Activated B cell treated with CpG ODN at 0.5 μM for 24 hours (primary cell): ENCODE data around the gene ATP1B1. TPM values are rescaled to one million over a fixed set of nuclear protein-coding genes. Genes with fewer than 3 reads are reported as not detected.

Source experiments
- ATAC-seq: fragments of 200-7000 bp; cut with Tn5 transposase; one replicate; pipeline ENCODE4 v1.10.0; 2021; ENCODE audit warnings: low read depth, mild to moderate bottlenecking, moderate library complexity
- CTCF ChIA-PET: fragments of 350-600 bp; sonication (Branson Sonifier 250); formaldehyde crosslinking; loops from one replicate; lab custom pipeline; 2021; ENCODE audit warnings: antibody characterized with exemption; lab: Charles Lee
- POLR2A ChIA-PET: fragments of 350-600 bp; sonication (Branson Sonifier 250); formaldehyde crosslinking; loops from one replicate; lab custom pipeline; 2021; ENCODE audit warnings: antibody characterized with exemption; lab: Charles Lee
- DNase-seq: peaks from one replicate; pipeline ENCODE4 v3.0.0; 2022
- H3K27ac Mint-ChIP-seq: one replicate; pipeline ENCODE4 v1.8.0; 2020; ENCODE audit warnings: mixed read lengths
- H3K27me3 Mint-ChIP-seq: one replicate; pipeline ENCODE4 v1.8.0; 2021; ENCODE audit warnings: mixed read lengths
- H3K36me3 Mint-ChIP-seq: one replicate; pipeline ENCODE4 v1.8.0; 2021; ENCODE audit warnings: low read depth, mixed read lengths
- H3K4me1 Mint-ChIP-seq: one replicate; pipeline ENCODE4 v1.8.0; 2021; ENCODE audit warnings: mixed read lengths
- H3K4me3 Mint-ChIP-seq: one replicate; pipeline ENCODE4 v1.8.0; 2020; ENCODE audit warnings: mild to moderate bottlenecking, mixed read lengths
- H3K9me3 Mint-ChIP-seq: one replicate; pipeline ENCODE4 v1.8.0; 2020; ENCODE audit warnings: mixed read lengths
- intact Hi-C: fragments of 100-400 bp; cut with micrococcal nuclease; formaldehyde crosslinking; loops from one replicate; pipeline ENCODE4 v1.15.1; 2024
- total RNA-seq: library from RNA; stranded (reverse); gene quantifications from 2 replicates; pipeline ENCODE4 v1.2.3, GENCODE V29; 2022
- TF ChIP-seq, protein P1 (sequence below): fragments of 200-600 bp; IDR thresholded peaks from one replicate; pipeline ENCODE4 v1.8.0; 2022; ENCODE audit warnings: antibody characterized with exemption, mild to moderate bottlenecking

The ATP1B1 gene
- total RNA-seq, result 1.6 and 1.8 TPM in 2 replicates

DNA sequence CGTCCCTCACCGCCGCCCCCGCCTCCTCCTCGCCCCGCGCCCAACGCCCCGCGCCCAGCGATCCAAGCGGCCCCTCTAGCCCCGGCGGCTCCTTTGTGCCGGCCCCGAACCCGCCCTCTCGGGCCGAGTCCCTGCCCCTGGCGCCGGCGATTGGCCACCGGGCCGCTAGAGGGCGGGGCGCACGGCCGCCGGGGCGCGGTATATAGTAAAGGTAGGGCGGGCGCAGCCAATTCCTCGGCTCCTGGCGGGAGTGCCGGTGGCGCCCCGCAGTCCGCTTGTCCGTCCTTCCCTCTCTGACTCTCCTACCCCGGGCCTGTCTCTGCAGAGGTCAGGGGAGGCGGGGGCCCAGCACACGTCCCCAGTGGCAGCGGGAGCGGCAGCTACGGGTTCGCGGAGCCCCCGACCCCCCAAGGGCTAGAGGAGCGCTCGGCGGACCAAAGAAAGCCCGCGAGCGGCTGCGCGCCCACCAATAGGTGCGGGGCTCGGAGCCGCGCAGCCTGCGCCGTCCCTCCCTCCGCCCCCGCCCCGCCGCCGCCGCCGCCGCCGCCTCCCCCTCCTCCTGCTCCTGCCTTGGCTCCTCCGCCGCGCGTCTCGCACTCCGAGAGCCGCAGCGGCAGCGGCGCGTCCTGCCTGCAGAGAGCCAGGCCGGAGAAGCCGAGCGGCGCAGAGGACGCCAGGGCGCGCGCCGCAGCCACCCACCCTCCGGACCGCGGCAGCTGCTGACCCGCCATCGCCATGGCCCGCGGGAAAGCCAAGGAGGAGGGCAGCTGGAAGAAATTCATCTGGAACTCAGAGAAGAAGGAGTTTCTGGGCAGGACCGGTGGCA lies at the start of gene ATP1B1:
ATP1B1 (plus strand) TSS at position 596 of the 826 bp plus-strand sequence; CDS start at position 736, 140 bp downstream.
- no peaks in the 10 kb centered on the region for H3K36me3 Mint-ChIP-seq
- DNase-seq (peak; percentile 77), ATAC-seq (peak; percentile 95)
- peak within 1 kb of the TSS; percentile 89 for H3K4me3 Mint-ChIP-seq
- TF ChIP-seq, protein P1, sequence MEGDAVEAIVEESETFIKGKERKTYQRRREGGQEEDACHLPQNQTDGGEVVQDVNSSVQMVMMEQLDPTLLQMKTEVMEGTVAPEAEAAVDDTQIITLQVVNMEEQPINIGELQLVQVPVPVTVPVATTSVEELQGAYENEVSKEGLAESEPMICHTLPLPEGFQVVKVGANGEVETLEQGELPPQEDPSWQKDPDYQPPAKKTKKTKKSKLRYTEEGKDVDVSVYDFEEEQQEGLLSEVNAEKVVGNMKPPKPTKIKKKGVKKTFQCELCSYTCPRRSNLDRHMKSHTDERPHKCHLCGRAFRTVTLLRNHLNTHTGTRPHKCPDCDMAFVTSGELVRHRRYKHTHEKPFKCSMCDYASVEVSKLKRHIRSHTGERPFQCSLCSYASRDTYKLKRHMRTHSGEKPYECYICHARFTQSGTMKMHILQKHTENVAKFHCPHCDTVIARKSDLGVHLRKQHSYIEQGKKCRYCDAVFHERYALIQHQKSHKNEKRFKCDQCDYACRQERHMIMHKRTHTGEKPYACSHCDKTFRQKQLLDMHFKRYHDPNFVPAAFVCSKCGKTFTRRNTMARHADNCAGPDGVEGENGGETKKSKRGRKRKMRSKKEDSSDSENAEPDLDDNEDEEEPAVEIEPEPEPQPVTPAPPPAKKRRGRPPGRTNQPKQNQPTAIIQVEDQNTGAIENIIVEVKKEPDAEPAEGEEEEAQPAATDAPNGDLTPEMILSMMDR, result no peak
- ChIA-PET POLR2A (no interaction called here), CTCF (no interaction called here)
- H3K27me3 Mint-ChIP-seq, result peaks cover 35% of the 10 kb centered on the region
- no peaks in the 10 kb centered on the region for H3K9me3 Mint-ChIP-seq
- H3K4me1 Mint-ChIP-seq, result peaks cover 18% of the 10 kb centered on the region
- intact Hi-C loops, result loop anchor here (1.0 to 10.0 kb wide), 5 partner anchors 261 to 1172 kb away; partner anchors contain the start of genes DCAF6, KIFAP3, MPC2 and NME7
- H3K27ac Mint-ChIP-seq, result no peak within 1 kb of the TSS

- TF ChIP-seq, protein P1, result no peak
- no peak overlapping the region for H3K4me3 Mint-ChIP-seq
- DNase-seq, result no peak
- peaks cover 5% of the 10 kb centered on the region for H3K27me3 Mint-ChIP-seq
- CTCF ChIA-PET, result no interaction called here
- no peaks in the 10 kb centered on the region for H3K36me3 Mint-ChIP-seq
- intact Hi-C loops, result no loop called here
- no peak overlapping the region for H3K27ac Mint-ChIP-seq
- no peaks in the 10 kb centered on the region for H3K4me1 Mint-ChIP-seq
- H3K9me3 Mint-ChIP-seq, result no peaks in the 10 kb centered on the region
- POLR2A ChIA-PET, result no interaction called here
- ATAC-seq, result no peak
Observed at GRCh38 chr1:169059421-169059820, 47.1 kb upstream of the ATP1B1 start.

GRCh38 chr1:169060043-169060722 lies 46.3 kb upstream of the ATP1B1 start:
- no peaks in the 10 kb centered on the region for H3K9me3 Mint-ChIP-seq
- no peaks in the 10 kb centered on the region for H3K4me1 Mint-ChIP-seq
- H3K27me3 Mint-ChIP-seq, result peaks cover 5% of the 10 kb centered on the region
- H3K4me3 Mint-ChIP-seq, result no peak overlapping the region
- POLR2A ChIA-PET, result no interaction called here
- ATAC-seq, result no peak
- no peaks in the 10 kb centered on the region for H3K36me3 Mint-ChIP-seq
- TF ChIP-seq, protein P1, result no peak
- no peak overlapping the region for H3K27ac Mint-ChIP-seq
- no peak for DNase-seq
- intact Hi-C loops, result no loop called here
- CTCF ChIA-PET, result no interaction called here

- DNase-seq (no peak), ATAC-seq (no peak)
- TF ChIP-seq, protein P1, result no peak
- Mint-ChIP-seq H3K27ac (no peak overlapping the region), H3K4me1 (no peaks in the 10 kb centered on the region), H3K4me3 (no peak overlapping the region), H3K36me3 (no peaks in the 10 kb centered on the region), H3K27me3 (peaks cover 5% of the 10 kb centered on the region), H3K9me3 (no peaks in the 10 kb centered on the region)
- CTCF ChIA-PET, result no interaction called here
- POLR2A ChIA-PET, result no interaction called here
- intact Hi-C loops, result no loop called here
Observed at GRCh38 chr1:169060919-169061639, 45.4 kb upstream of the ATP1B1 start.
